EL (cell line): ENCODE data around the gene TBATA.
A peak's percentile ranks its signal among the peaks of the same experiment; 100 is the strongest.

Source experiments
- DNase-seq: peaks from one replicate; pipeline ENCODE4 v3.0.0-alpha.2; 2016

Gene TBATA

GRCh38 chr10:70806841-70807240, 21.7 kb upstream of the TBATA start:
- DNase-seq, result no peak

GRCh38 chr10:70805619-70806215, 20.5 kb upstream of the TBATA start:
- no peak for DNase-seq

GRCh38 chr10:70804421-70804808, 19.2 kb upstream of the TBATA start:
- DNase-seq, result no peak

GRCh38 chr10:70803775-70804420, 18.7 kb upstream of the TBATA start:
- DNase-seq, result no peak

- no peak for DNase-seq
Observed at GRCh38 chr10:70801854-70802253, 16.7 kb upstream of the TBATA start.

GRCh38 chr10:70799124-70799523, 13.9 kb upstream of the TBATA start:
- DNase-seq, result peak; percentile 27

GRCh38 chr10:70797840-70798239, 12.7 kb upstream of the TBATA start:
- no peak for DNase-seq

GRCh38 chr10:70795613-70796012, 10.4 kb upstream of the TBATA start:
- DNase-seq, result no peak

GRCh38 chr10:70791386-70792039, 6.3 kb upstream of the TBATA start:
- DNase-seq, result no peak

- peak; percentile 59 for DNase-seq
Observed at GRCh38 chr10:70786799-70787415, 1.7 kb upstream of the TBATA start.

GRCh38 chr10:70784471-70784870, 706 bp downstream of the TBATA start:
- peak; percentile 31 for DNase-seq

GRCh38 chr10:70784016-70784415, 1.2 kb downstream of the TBATA start:
- DNase-seq, result no peak

- DNase-seq, result no peak
Observed at GRCh38 chr10:70782746-70783680, 2.2 kb downstream of the TBATA start.

- no peak for DNase-seq
Observed at GRCh38 chr10:70782086-70782745, 3.0 kb downstream of the TBATA start.

GRCh38 chr10:70781461-70782051, 3.6 kb downstream of the TBATA start:
- DNase-seq, result no peak

- no peak for DNase-seq
Observed at GRCh38 chr10:70780772-70781171, 4.4 kb downstream of the TBATA start.

- DNase-seq, result no peak
Observed at GRCh38 chr10:70780370-70780760, 4.8 kb downstream of the TBATA start.

- DNase-seq, result no peak
Observed at GRCh38 chr10:70779511-70780369, 5.4 kb downstream of the TBATA start.

GRCh38 chr10:70779088-70779487, 6.1 kb downstream of the TBATA start:
- no peak for DNase-seq

- DNase-seq, result no peak
Observed at GRCh38 chr10:70778267-70778924, 6.8 kb downstream of the TBATA start.
